ENCODE data around the gene LRRC74B. TPM values are rescaled to one million over a fixed set of nuclear protein-coding genes. Genes with fewer than 3 reads are reported as not detected.

Gene LRRC74B
- total RNA-seq, 1 donor from 2014 or later = not detected

DNA sequence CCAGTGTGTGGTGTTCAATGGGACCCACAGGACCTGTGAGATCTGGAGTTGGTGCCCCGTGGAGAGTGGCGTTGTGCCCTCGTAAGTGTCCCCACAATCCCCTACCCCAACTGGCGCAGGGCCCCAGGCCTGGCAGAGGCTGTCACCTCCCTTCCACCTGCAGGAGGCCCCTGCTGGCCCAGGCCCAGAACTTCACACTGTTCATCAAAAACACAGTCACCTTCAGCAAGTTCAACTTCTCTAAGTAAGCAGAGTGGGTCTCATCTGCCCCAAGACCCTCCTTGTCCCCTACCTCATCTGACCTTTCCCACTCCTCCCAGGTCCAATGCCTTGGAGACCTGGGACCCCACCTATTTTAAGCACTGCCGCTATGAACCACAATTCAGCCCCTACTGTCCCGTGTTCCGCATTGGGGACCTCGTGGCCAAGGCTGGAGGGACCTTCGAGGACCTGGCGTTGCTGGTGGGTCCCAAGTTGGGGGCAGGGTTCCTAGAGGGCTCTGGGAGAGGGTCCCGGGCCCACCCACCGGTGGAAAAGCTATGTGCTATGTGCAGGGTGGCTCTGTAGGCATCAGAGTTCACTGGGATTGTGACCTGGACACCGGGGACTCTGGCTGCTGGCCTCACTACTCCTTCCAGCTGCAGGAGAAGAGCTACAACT lies 22.7 kb upstream of the LRRC74B start:
- peaks cover 7% of the 10 kb centered on the region for H3K27me3 Mint-ChIP-seq (ENCODE audit: unreplicated experiment)
- H3K36me3 Mint-ChIP-seq (ENCODE audit: unreplicated experiment) = no peaks in the 10 kb centered on the region
- H3K4me3 Mint-ChIP-seq (ENCODE audit: unreplicated experiment) = no peak overlapping the region
- H3K27ac Mint-ChIP-seq (ENCODE audit: unreplicated experiment) = no peak overlapping the region
- no peak for DNase-seq
- peaks cover 5% of the 10 kb centered on the region for H3K4me1 Mint-ChIP-seq (ENCODE audit: low read depth, unreplicated experiment)
- TF ChIP-seq, protein P1, sequence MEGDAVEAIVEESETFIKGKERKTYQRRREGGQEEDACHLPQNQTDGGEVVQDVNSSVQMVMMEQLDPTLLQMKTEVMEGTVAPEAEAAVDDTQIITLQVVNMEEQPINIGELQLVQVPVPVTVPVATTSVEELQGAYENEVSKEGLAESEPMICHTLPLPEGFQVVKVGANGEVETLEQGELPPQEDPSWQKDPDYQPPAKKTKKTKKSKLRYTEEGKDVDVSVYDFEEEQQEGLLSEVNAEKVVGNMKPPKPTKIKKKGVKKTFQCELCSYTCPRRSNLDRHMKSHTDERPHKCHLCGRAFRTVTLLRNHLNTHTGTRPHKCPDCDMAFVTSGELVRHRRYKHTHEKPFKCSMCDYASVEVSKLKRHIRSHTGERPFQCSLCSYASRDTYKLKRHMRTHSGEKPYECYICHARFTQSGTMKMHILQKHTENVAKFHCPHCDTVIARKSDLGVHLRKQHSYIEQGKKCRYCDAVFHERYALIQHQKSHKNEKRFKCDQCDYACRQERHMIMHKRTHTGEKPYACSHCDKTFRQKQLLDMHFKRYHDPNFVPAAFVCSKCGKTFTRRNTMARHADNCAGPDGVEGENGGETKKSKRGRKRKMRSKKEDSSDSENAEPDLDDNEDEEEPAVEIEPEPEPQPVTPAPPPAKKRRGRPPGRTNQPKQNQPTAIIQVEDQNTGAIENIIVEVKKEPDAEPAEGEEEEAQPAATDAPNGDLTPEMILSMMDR (IDR thresholded peaks at IDR 0.05; ENCODE audit: partially characterized antibody, unreplicated experiment) = no peak
- H3K9me3 Mint-ChIP-seq (ENCODE audit: unreplicated experiment) = no peaks in the 10 kb centered on the region

DNA sequence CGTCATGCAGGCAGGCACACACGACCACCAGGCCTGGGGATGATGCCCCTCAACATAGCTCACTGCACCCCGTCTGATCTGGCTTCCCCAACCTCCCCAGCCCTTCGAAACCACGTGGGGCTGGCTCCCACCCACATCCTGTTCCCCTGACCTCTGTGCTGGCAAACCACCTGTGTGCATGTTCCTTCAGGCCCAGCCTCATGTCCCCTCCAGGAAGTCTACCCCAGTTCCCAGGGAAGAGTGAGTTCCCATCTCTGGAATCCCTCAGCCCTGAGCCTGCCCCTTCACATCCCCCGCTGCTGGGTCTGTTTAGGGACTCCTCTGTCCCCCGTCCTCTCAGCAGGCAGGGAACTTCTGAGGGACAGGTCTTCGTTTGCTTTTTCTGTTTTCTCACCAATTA lies 20.5 kb upstream of the LRRC74B start:
- Mint-ChIP-seq H3K9me3 (ENCODE audit: unreplicated experiment) (peaks cover 6% of the 10 kb centered on the region), H3K27ac (ENCODE audit: unreplicated experiment) (no peak overlapping the region), H3K36me3 (ENCODE audit: unreplicated experiment) (no peaks in the 10 kb centered on the region), H3K4me1 (ENCODE audit: low read depth, unreplicated experiment) (peaks cover 11% of the 10 kb centered on the region), H3K4me3 (ENCODE audit: unreplicated experiment) (no peak overlapping the region), H3K27me3 (ENCODE audit: unreplicated experiment) (peaks cover 9% of the 10 kb centered on the region)
- no peak for DNase-seq
- TF ChIP-seq, protein P1 (IDR thresholded peaks at IDR 0.05; ENCODE audit: partially characterized antibody, unreplicated experiment) = no peak

DNA sequence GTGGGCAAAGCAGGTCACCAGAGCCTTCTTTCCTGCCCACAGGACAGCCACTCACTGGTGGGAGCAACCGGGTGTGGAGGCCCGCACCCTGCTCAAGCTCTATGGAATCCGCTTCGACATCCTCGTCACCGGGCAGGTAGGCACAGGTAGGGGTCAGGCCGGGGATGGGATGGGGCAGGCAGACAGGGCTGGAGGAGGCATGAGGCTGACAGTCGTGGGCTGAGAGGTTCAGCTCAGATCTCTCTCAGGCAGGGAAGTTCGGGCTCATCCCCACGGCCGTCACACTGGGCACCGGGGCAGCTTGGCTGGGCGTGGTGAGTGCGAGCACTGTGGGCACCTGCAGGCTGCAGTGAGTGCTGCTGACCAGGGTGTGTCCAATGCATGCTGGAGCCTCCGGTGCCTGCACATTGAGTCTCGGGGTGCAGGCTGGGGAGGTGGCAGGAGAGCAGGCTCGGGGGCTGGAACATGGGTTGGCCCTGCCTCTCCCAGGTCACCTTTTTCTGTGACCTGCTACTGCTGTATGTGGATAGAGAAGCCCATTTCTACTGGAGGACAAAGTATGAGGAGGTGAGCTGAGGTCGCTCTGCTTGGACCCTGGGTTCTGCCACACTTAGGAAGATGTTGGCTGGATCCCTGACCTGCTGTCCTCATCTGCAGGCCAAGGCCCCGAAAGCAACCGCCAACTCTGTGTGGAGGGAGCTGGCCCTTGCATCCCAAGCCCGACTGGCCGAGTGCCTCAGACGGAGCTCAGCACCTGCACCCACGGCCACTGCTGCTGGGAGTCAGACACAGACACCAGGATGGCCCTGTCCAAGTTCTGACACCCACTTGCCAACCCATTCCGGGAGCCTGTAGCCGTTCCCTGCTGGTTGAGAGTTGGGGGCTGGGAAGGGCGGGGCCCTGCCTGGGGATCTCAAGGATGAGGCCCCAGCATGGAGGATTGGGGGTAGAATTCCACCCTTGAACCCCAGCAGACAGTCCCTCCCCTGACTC lies 19.7 kb upstream of the LRRC74B start:
- no peak for DNase-seq
- Mint-ChIP-seq H3K27ac (ENCODE audit: unreplicated experiment) (no peak overlapping the region), H3K4me1 (ENCODE audit: low read depth, unreplicated experiment) (peaks cover 11% of the 10 kb centered on the region), H3K9me3 (ENCODE audit: unreplicated experiment) (peaks cover 12% of the 10 kb centered on the region), H3K36me3 (ENCODE audit: unreplicated experiment) (no peaks in the 10 kb centered on the region), H3K4me3 (ENCODE audit: unreplicated experiment) (no peak overlapping the region), H3K27me3 (ENCODE audit: unreplicated experiment) (peaks cover 11% of the 10 kb centered on the region)
- TF ChIP-seq, protein P1 (IDR thresholded peaks at IDR 0.05; ENCODE audit: partially characterized antibody, unreplicated experiment) = no peak

DNA sequence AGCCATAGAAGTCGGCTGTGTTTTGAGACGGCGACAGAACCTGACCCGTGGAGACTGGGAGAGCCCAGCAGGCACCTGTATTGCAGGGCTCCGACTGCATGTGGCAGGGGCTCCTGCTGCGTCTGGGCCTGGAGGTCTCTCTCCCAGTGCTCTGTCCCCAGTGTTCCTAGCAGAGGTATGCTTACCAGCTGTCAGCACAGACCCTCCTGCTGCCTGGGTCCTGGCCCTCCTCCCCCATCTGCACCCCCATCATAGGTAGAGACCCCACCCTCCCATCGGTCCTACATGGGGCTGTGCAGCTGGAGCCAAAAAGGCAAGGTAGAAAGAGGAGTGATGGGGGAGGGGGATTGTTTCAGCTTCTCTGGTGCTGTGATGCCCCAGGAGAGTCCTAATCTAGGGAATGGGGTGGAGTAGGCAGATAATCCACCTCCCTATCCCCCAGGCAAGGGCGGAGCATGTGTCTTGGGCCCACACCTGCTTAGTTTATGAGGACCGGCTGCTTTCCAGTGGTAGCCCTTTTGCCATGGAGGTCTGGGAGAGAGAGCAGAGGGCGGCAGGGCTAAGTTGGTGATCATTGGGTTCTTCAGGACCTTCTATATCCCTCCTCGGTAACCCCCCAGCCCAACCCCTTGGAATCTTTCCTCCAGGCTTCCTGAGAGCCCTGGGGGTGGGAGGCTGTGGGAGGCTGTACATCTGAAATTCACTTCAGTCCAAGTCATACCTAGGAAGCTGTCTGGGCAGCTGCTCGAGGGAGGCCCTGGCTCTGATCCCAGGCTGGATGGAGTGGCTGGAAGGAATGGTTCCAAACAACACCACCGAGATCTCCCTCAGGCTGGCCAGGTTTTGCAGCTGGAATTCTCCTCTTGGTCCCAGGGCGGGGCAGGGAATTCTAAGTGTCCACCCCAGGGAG lies 18.7 kb upstream of the LRRC74B start:
- no peak for DNase-seq
- peaks cover 11% of the 10 kb centered on the region for H3K4me1 Mint-ChIP-seq (ENCODE audit: low read depth, unreplicated experiment)
- no peaks in the 10 kb centered on the region for H3K36me3 Mint-ChIP-seq (ENCODE audit: unreplicated experiment)
- TF ChIP-seq, protein P1 (IDR thresholded peaks at IDR 0.05; ENCODE audit: partially characterized antibody, unreplicated experiment) = no peak
- no peak overlapping the region for H3K27ac Mint-ChIP-seq (ENCODE audit: unreplicated experiment)
- H3K9me3 Mint-ChIP-seq (ENCODE audit: unreplicated experiment) = peaks cover 12% of the 10 kb centered on the region
- H3K4me3 Mint-ChIP-seq (ENCODE audit: unreplicated experiment) = no peak overlapping the region
- peaks cover 11% of the 10 kb centered on the region for H3K27me3 Mint-ChIP-seq (ENCODE audit: unreplicated experiment)

Data from glutamatergic neuron (in vitro differentiated cells).